DND-41 (cell line): ENCODE results near the gene NR6A1.

Source experiments
- CTCF ChIP-seq: IDR thresholded peaks from 2 replicates; pipeline ENCODE4 v1.5.1; 2012; ENCODE audit warnings: borderline replicate concordance, low read length, moderate library complexity, mild to moderate bottlenecking; ENCODE audit not compliant: poor library complexity, severe bottlenecking; ENCODE audit errors: extremely low read depth
- EZH2 ChIP-seq: IDR thresholded peaks from 3 replicates; pipeline ENCODE4 v1.6.1; 2012; ENCODE audit warnings: borderline replicate concordance, low read depth, mild to moderate bottlenecking, moderate library complexity, low read length, inconsistent platforms; ENCODE audit not compliant: severe bottlenecking

- no peak for TF ChIP-seq CTCF
- TF ChIP-seq EZH2, result no peak
Measured at GRCh38 chr9:124496075-124496449, 275.0 kb downstream of the NR6A1 start.
